GM23338 (cell line): ENCODE measurements around the gene TENT4A. TPM values are rescaled to one million over a fixed set of nuclear protein-coding genes. Genes with fewer than 3 reads are reported as not detected.

Experiments used
- ATAC-seq: fragments of 200-7000 bp; cut with Tn5 transposase; 3 replicates; pipeline ENCODE4 v1.9.1; 2020
- DNase-seq: peaks from one replicate; pipeline ENCODE4 v3.0.0-alpha.2; 2015; ENCODE audit warnings: low spot score
- H2AFZ ChIP-seq: fragments of 200-600 bp; sonication (generic); 2 replicates; pipeline ENCODE4 v1.8.0; 2016; ENCODE audit warnings: antibody characterized with exemption, mild to moderate bottlenecking, moderate library complexity
- H3F3A ChIP-seq: fragments of 200-600 bp; sonication (generic); replicated peaks from 2 replicates; pipeline ENCODE4 v1.8.0; 2017; ENCODE audit warnings: antibody characterized with exemption, mixed run types, low read depth
- H3K27ac ChIP-seq: fragments of 200-600 bp; sonication (generic); 2 replicates; pipeline ENCODE4 v1.6.1; 2016; ENCODE audit warnings: low read depth
- H3K27me3 ChIP-seq: fragments of 200-600 bp; sonication (generic); 2 replicates; pipeline ENCODE4 v1.8.0; 2016; ENCODE audit warnings: mild to moderate bottlenecking, mixed run types, moderate library complexity; ENCODE audit not compliant: insufficient read depth
- H3K36me3 ChIP-seq: fragments of 200-600 bp; sonication (generic); 2 replicates; pipeline ENCODE4 v1.8.0; 2016; ENCODE audit warnings: mild to moderate bottlenecking; ENCODE audit not compliant: insufficient read depth
- H3K4me1 ChIP-seq: fragments of 200-600 bp; sonication (generic); 2 replicates; pipeline ENCODE4 v1.8.0; 2016; ENCODE audit warnings: mild to moderate bottlenecking, moderate library complexity; ENCODE audit not compliant: insufficient read depth
- H3K4me2 ChIP-seq: fragments of 200-600 bp; sonication (generic); 2 replicates; pipeline ENCODE4 v1.7.1; 2017; ENCODE audit warnings: mixed run types
- H3K4me3 ChIP-seq: fragments of 200-600 bp; sonication (generic); 2 replicates; pipeline ENCODE4 v1.6.1; 2016; ENCODE audit warnings: mixed run types
- H3K79me2 ChIP-seq: fragments of 200-600 bp; sonication (generic); replicated peaks from 2 replicates; pipeline ENCODE4 v1.8.0; 2017; ENCODE audit warnings: mild to moderate bottlenecking; ENCODE audit not compliant: insufficient read depth
- H3K9me2 ChIP-seq: fragments of 200-600 bp; sonication (generic); 2 replicates; pipeline ENCODE4 v1.8.0; 2017; ENCODE audit not compliant: insufficient read depth
- H4K20me1 ChIP-seq: fragments of 200-600 bp; sonication (generic); replicated peaks from 2 replicates; pipeline ENCODE4 v1.8.0; 2017; ENCODE audit warnings: mild to moderate bottlenecking; ENCODE audit not compliant: insufficient read depth
- H3K27ac Mint-ChIP-seq: 2 replicates; pipeline ENCODE4 v1.8.0; 2020; ENCODE audit warnings: inconsistent platforms, mild to moderate bottlenecking, moderate library complexity, mixed read lengths
- H3K27me3 Mint-ChIP-seq: 3 replicates; pipeline ENCODE4 v1.8.0; 2022; ENCODE audit warnings: low read depth, mild to moderate bottlenecking, moderate library complexity, mixed read lengths, inconsistent platforms; ENCODE audit not compliant: insufficient read depth, poor library complexity
- H3K36me3 Mint-ChIP-seq: 3 replicates; pipeline ENCODE4 v1.8.0; 2021; ENCODE audit warnings: low read depth, mild to moderate bottlenecking, inconsistent platforms, moderate library complexity, mixed read lengths
- H3K4me1 Mint-ChIP-seq: 3 replicates; pipeline ENCODE4 v1.8.0; 2020; ENCODE audit warnings: mild to moderate bottlenecking, inconsistent platforms, mixed read lengths
- H3K4me3 Mint-ChIP-seq: 3 replicates; pipeline ENCODE4 v1.8.0; 2021; ENCODE audit warnings: moderate library complexity, mild to moderate bottlenecking, inconsistent platforms, mixed read lengths
- H3K9me3 Mint-ChIP-seq: 3 replicates; pipeline ENCODE4 v1.8.0; 2020; ENCODE audit warnings: moderate library complexity, mild to moderate bottlenecking, inconsistent platforms, mixed read lengths
- CREB1 ChIP-seq: fragments of 250-450 bp; sonication (Bioruptor Pico); IDR thresholded peaks from 2 replicates; pipeline ENCODE4 v1.5.0; 2020; ENCODE audit warnings: low read depth, mild to moderate bottlenecking, moderate library complexity
- CTCF ChIP-seq, 2 experiments: fragments of 200-600 bp in 1 of 2; sonication (generic) in 1 of 2; conservative IDR thresholded peaks; 2 replicates each; pipeline versions ENCODE4 v1.5.1 to v1.6.1; 2016 to 2017; ENCODE audit warnings: antibody characterized with exemption in 2 of 2, low read depth in 2 of 2, mild to moderate bottlenecking in 2 of 2, moderate library complexity in 1 of 2
- ETS1 ChIP-seq: IDR thresholded peaks from 2 replicates; pipeline ENCODE4 v1.6.1; 2016; ENCODE audit warnings: antibody characterized with exemption
- EZH2 ChIP-seq: fragments of 200-600 bp; sonication (generic); IDR thresholded peaks from one replicate; pipeline ENCODE4 v1.8.0; 2017; ENCODE audit warnings: antibody characterized with exemption, mild to moderate bottlenecking, low read depth; ENCODE audit not compliant: unreplicated experiment
- EZH2phosphoT487 ChIP-seq: fragments of 200-600 bp; sonication (generic); IDR thresholded peaks from one replicate; pipeline ENCODE4 v1.8.1; 2018; ENCODE audit warnings: antibody characterized with exemption; ENCODE audit not compliant: unreplicated experiment
- NANOG ChIP-seq: IDR thresholded peaks from 2 replicates; pipeline ENCODE4 v1.6.1; 2016; ENCODE audit warnings: antibody characterized with exemption, borderline replicate concordance
- POLR2AphosphoS5 ChIP-seq: IDR thresholded peaks from 2 replicates; pipeline ENCODE4 v1.6.1; 2016; ENCODE audit warnings: antibody characterized with exemption, low read depth
- ZNF114 ChIP-seq: fragments of 250-450 bp; sonication (Bioruptor Pico); IDR thresholded peaks from 2 replicates; pipeline ENCODE4 v1.5.0; 2020; ENCODE audit warnings: mild to moderate bottlenecking, moderate library complexity
- ZNF331 ChIP-seq: fragments of 250-450 bp; sonication (Bioruptor Pico); IDR thresholded peaks from 2 replicates; pipeline ENCODE4 v1.5.0; 2020; ENCODE audit warnings: low read depth, mild to moderate bottlenecking, moderate library complexity
- ZNF462 ChIP-seq: fragments of 250-450 bp; sonication (Bioruptor Pico); IDR thresholded peaks from 2 replicates; pipeline ENCODE4 v1.5.0; 2020; ENCODE audit warnings: mild to moderate bottlenecking, moderate library complexity
- polyA plus RNA-seq: library from polyadenylated mRNA; unstranded; fragments of >200 nt; fragmentation: Nextera tagmentation; extraction: Ambion mirVana; gene quantifications from 2 replicates; pipeline ENCODE4 v1.2.1, GENCODE V29; 2016
- total RNA-seq: library from RNA; depleted of rRNA; stranded (reverse); fragments of >200 nt; shearing (Covaris generic); gene quantifications from 2 replicates; pipeline ENCODE4 v1.2.3, GENCODE V29; 2014

TENT4A gene
- total and polyA plus RNA-seq, 2 experiments from 2014 or later = 5.3 to 24.0 TPM

- ATAC-seq = no peak
- Histone ChIP-seq H3K4me3 (no peak overlapping the region), H2AFZ (no peak overlapping the region), H3F3A (no peaks in the 10 kb centered on the region), H3K4me2 (no peak overlapping the region), H3K27ac (no peak overlapping the region), H3K9me2 (no peaks in the 10 kb centered on the region), H4K20me1 (no peaks in the 10 kb centered on the region), H3K36me3 (no peaks in the 10 kb centered on the region), H3K79me2 (no peaks in the 10 kb centered on the region), H3K27me3 (no peaks in the 10 kb centered on the region), H3K4me1 (peaks cover 16% of the 10 kb centered on the region; the same call in 1 of the 2 replicates)
- peaks cover 24% of the 10 kb centered on the region for H3K4me1 Mint-ChIP-seq
- no peak for DNase-seq
- no peak for TF ChIP-seq NANOG
- TF ChIP-seq ZNF331 (CRISPR knock-in tag) = no peak
- no peak for TF ChIP-seq ETS1
- TF ChIP-seq ZNF462 = no peak
- TF ChIP-seq EZH2phosphoT487 = no peak
- no peak for TF ChIP-seq POLR2AphosphoS5
- TF ChIP-seq ZNF114 (CRISPR knock-in tag) = no peak
- no peak for TF ChIP-seq CTCF (conservative IDR thresholded peaks at IDR 0.05; ENCODE audit: low read depth in 2 of 2)
- no peak for TF ChIP-seq EZH2
- TF ChIP-seq CREB1 = no peak
- no peaks in the 10 kb centered on the region for H3K9me3 Mint-ChIP-seq
- no peaks in the 10 kb centered on the region for H3K36me3 Mint-ChIP-seq
- H3K27me3 Mint-ChIP-seq = no peaks in the 10 kb centered on the region
- H3K27ac Mint-ChIP-seq = no peak overlapping the region
- no peak overlapping the region for H3K4me3 Mint-ChIP-seq
These were observed 13.9 kb upstream of the TENT4A start for GRCh38 chr5:6699357-6699756.
